NCI-H345 treated with DMSO at 0.1 percent for 48 hours (cell line): ENCODE data around the gene KCNH2.

Experiments
- DNase-seq: peaks from one replicate; lab custom pipeline; 2025; ENCODE audit not compliant: unreplicated experiment; lab: John Stamatoyannopoulos, UW

The KCNH2 gene

DNA sequence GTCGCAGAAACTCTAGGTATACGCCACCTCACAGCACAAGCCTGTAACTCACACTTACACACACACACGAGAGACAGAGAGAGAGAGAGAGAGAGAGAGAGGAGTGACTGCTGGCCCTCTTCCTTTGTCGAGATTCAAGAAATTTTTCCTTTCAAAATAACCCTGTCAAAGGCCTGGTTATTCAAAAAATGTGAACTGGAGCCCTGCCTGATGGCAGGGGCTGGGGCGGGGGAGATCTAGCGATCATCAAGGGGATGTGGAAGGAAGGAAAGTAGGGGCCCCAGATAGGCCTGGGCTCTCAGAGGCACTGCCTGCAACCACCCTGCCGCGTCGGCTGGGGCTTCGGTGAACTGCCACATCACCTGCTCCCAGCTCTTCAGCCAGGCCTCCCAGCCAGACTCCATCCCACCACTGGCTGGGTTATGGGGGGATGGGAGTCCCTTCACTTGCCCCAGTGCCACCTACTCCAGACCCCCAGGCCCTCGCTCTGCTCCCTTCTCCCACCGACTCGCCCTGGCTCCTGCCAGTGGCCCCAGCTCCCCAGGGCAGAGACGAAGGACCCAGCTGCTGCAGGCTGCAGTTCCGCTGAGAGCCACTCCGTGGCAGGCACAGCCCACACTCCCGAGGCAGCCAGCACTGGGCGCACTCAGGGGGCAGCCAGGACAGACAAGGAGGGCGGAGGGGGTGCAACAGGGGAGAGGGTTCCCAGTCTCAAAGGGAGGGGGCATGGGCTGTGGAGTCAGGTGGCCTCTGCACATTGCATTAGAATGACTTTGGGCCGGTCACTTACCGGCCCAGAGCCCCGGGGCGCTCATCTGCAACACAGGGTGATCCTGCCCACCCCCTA, 15.3 kb downstream of the KCNH2 start:
- DNase-seq = no peak

DNA sequence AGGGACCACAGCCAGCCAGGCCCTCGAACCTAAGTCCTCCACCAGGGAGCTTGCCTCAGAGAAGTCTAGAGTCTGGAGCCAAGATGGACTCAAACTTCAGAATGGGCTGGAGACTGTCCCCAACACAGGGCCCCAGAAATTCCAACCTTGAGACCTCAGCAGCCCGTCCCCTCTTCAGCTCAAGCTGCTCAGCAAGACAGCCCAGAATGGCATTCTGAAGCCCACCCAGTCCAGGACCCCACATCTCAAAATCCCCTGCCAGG, 15.9 kb downstream of the KCNH2 start:
- DNase-seq = no peak

DNA sequence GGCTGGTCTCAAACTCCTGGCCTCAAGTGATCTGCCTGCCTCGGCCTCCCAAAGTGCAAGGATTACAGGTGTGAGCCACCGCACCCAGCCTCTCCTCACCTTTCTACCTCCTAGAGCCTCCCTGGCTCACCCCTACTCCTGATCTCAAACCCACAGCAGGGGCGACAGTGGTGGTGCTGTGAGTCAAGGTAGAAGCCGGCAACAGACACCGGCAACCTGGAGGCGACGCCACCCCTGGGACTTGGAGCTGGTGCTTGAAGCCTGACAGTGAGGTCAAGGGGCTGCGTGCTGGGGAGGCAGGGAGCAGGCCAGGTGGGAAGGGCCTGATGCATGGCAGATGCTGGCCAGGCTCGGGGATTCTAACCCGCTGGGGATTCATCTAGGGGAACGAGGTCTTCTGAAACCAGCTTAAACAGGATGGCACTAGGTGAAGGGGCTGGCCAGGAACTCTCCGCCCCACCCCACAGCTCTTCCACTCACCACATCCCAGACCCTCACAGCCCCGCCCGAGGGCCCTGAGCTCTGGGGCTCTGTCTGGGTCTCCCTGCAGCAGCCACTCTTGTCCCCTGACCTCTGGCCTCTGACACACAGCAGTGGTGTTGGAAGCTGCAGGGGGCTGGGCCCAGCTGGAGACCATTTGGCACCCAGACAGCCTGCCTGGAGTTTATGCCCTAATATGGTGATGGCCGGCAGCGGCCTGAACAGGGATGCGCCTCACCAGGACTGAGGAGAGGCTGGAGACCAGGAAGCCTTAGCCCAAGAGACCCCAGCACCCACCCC, 16.4 kb downstream of the KCNH2 start:
- no peak for DNase-seq

DNA sequence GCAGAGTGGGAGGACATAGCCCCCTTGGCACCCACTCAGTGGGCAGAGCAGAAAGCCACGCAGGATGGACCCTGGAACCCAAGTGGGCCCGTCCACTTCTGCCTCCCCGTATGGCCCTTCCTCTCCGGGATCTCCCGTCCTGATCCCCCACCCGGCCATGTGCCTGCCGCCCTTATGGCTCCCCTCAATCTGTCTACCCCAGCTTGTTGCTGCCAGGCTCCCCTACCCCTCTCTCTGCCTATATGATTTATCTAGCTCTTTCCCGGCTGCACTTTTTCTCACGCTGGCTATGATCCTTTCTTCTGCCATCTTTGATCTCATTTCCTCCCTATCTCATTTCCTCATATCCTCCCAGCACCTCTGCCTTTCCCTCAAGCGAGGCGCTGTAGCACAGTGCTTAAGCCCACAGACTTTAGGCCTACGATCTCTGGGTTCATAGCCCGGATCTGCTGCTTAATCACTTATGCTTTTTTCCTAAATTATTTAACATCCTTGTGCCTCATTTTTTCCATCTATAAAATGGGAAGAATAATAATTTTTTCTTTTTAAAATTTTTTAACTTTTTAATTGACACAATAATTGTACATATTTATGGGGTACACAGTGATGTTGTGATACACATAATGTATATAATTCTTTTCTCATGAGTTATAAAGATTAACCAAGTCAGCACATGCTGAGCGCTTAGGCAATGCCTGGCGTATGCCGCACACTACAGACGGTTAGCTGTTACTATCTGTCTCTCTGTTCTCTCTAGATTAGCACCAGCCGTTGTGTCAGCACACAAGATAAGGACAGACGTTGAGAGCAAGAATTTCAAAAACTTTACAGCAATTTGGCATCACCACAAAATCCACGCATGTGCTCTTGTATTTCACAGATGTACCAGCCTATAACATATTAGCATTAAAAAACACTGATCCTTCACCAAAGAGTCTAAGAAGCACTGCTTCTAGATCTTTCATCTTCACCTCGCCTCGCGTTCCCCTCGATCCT, 18.1 kb downstream of the KCNH2 start:
- DNase-seq = no peak

DNA sequence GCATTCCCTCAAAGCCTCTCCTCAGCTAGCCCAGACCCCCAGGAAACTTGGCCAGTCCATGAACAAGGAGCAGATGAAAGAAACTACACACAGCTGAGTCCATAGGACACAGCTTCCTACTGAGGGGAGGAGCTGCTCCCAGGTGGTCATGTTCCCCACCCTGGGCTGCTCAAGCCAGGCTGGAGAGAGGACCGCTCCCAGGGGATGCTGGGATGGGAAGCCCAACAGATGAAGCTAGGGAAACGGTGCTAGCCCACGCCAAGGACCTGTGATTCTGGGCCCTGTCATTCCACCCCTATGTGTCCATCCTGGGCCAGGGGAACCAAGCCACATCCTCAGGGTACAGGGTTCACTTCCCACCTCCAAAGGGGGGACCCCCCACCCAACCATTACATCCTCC, 19.0 kb downstream of the KCNH2 start:
- no peak for DNase-seq

DNA sequence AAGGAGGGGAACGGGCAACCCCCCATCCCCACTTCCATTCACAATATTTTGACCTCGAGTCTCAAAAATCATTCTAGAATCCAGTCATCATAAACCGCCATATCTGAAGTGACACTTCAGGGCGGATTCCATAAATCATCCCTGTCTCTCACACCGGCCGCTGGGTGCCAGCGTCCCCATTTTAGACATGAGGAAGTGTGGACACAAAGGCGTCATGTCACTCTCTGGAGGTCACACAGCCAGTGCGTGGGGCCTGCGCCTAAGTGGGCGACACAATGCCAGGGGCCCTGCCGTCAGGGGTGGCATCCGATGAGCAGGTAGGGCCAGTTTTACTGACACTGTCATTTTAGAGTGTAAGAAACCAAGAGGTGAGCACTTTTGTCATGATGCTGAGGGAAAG, 19.5 kb downstream of the KCNH2 start:
- DNase-seq = no peak

DNA sequence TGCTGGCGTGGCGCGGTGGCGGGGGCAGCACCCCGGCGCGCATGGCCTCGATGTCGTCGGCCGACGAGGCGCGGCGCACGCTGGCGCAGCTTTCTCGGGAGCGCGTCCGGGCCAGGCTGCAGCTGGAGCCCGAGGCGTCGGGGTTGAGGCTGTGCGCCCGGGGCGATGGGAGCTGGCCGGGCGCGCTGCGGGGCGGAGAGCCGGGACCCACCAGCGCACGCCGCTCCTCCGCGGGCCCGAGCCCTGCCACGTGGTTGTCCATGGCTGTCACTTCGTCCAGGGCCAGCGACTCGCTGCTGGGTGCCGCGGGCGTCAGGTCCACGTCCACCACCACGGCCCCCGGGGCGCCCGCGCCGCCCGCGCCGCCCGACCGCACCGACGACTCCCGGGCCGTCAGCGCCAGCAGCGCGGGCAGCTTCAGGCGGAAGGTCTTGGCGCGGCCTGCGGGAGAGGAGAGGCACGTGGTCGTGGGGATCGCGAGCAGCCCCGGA, 20.0 kb downstream of the KCNH2 start:
- no peak for DNase-seq

DNA sequence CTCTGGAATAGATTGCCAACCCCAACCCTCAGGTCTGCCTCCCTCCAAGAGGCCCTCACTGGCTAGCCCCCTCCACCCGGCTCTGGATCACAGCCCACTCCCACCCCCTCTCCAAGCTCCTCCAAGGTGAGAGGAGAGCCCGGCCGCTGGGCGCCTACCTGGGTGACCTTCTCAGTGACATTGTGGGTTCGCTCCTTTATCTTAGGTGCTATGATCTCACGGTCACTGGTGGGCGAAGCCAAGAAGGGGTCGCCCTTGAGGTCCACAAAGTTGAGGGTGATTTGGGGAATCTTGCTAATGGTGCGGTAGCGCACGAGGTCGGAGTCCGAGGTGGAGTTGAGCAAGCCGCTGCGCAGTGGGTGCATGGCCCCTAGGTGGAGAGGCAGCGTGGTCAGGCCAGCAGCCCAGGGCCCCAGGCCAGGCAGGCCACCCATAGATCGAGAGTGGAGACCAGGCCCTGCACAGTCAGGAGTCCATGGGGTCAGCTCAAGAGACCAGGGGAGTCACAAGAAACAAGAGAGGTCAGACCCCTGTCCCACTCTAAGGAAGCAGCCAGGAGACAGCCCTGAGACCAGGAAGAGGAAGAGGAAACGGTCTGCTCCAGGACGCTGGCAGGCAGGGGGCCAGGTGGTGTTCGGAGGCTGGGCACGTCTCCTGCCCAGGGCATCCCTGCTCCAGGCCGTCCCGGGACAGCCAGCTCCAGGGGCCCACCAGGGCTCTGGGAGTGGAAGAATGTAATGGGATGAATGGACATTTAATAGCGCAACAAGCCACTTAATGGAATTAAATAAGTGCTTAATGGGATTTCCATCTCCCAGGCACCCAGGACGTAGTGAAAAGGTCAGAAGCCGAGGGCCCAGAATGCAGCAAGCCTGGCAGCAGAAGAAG, 20.7 kb downstream of the KCNH2 start:
- no peak for DNase-seq

DNA sequence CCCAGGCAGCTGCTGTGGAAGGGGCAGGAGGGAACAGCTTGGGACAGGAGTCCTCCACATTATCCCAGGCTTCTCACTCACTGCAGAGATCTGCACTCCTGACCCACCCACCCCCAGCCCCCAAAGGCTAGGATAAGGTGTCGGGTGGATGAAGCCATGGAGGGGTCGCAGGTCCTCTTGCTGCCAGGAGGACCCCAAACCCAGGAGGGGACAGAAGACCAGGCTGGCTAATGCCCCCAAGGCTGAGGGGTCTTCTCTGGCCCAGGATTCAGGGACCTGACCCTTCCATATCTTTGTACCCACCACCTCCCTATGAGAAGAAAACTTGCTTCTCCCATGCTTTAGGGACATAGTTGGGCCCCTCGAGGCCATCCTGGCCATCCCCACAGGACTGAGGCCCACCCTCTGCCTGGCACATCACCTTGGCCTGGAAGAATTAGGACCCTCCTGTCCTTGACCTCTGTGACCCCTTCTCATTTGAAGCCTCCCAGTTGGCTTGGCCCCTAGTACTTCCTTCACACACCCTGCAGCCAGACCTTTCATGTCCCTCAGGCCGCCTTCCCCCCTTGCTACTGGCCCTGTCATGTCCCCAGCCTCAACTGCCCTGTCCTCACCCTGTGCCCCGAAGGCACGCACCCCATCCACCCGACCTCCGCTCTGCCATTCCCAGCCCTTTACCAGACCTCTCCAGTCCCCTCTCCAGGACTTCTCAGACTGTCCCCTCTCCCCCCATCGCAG, 21.6 kb downstream of the KCNH2 start:
- DNase-seq = no peak

DNA sequence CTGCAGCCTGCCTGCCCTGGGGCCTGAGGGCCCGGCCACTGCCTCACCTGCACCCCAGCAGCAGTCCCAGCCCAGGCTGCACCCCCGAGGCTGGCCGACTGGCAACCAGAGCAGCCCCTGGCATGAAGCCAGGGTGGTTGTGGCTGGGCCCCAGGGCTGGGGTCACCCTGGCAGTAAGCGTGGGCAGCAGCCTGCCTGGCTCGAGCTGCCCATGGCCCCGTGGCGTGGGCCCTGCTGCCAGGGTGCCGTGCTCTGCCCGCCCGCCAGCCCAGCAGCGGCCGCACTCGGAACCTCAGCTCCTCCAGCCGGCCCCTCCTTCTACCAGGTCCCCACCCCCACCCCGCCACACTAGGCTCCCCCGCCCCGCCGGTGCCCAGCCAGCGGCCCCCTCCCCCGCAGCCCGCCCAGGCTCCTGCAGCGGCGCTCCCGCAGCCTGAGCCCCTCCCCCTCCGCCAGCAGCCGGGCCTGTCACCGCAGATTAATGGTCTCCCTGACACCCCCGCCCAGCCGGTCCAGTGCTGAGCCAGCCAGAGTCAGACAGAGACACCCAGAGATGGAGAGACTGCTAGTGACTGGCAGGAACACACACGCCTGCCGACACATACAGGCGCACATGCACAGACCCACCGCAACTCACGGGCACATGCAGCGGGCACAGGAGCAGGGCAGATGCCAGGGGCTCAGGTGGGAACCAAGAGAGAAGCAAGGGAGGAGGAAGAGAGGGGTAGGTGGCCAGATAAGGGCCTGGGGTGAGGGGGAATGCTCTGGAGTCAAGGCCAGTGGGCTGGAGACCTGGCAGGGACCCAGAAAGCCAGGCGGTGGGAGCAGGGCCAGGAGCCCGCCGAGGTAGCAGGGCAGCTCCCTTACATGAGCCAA, 22.4 kb downstream of the KCNH2 start:
- no peak for DNase-seq

DNA sequence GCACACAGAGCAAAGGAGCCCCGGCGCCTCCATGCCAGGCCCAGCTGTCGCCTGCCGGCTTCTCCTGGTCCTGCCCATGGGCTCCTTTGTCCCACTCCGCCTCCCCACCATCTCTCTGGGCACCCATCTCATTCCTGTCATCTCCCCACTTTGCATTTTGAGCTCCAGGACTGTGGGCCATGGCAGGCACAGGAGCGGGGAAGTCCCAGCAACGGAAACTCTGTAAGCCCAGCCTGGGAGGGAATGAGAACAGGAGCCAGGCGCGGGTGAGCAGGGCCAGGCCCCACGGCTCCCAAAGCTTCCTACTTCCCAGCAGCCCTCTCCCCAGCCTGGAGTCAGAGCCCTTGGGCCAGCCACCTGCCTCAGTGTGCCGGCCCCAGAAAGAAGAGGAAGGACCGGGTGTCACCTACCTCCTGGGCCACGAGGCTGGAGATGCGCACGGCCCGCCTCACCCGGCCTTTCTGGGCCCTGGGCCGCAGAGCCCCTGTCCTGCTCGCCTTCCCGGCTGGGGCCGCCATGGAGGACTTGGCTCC, 23.1 kb downstream of the KCNH2 start:
- DNase-seq = no peak

DNA sequence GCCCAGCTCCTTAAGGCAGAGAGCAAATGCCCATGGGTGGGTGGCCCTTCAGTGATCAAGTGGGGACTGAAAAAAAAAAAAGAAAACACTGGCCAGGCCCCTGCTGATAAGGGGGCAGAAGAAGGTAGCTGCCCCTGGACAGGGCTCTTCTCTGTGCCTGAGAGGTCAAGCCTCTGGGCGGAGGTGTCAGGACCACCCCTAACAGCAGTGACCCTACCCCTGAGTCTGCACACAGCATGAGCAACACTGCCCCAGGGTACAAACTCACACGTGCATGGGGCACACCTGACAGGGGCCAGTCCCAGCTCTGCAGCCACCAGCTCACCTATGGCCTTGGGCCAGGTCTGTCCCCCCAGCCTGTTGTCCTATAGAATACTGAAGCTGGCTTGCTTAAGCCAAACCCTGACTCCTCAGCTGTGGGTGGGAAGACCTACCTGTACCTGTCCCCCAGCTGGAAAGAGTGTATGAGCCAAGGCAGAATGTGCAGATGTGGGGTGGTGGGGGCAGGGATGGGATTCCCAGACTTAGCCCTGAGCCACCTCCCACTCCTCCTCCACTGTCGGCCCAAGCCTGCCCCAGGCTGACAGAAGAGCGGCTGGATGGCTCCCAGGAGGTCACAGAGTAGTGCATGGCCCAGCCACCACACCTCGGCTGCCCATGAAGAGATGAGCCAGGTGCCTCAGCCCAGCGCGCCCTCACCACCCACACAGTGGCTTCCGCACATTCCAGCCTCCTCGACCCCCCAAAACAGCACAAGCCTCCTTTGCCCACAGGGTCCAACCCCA, 23.7 kb downstream of the KCNH2 start:
- DNase-seq = no peak

DNA sequence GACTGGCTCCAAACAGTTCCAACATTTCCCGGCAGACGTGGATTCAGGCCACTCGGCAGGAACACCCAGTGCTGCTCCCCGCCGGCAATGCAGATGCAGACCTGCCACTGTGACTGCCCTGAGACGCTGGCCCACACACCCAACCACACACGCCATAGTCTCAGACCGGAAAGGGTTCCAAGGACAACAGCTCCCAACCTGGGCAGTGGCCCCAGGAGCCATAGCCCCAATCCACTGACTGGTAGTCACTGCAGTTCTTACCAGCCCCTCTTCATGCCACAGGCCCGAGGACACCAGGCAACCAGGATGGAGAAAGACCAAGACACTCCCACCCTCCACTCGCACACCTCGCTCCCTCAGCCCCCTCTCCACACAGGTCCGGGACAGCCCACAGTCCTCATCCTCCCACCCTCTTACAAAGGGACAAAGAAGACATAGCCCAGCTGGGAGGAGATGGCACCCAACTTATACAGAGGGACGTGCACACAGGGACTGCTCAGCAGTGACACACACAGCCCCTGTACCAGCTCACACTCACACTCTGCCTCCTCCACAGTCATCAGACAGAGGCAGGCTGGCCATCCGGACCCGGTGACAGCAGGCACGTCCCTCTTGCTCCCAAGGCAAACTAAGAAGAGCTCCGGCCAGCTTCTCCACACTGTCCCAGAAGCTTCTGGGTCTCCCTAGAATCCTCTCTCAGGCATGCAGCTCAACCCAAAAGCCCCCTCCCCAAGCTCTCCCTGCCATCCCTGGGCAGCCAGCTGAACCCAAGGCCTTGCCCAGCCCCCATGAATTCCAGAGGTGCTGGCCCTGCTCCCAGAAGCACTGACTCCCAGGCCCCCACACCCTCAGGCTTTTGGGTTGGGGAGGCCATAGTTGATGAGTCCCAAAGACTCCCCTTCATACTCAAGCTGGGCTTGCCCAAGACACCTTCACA, 24.8 kb downstream of the KCNH2 start:
- no peak for DNase-seq

DNA sequence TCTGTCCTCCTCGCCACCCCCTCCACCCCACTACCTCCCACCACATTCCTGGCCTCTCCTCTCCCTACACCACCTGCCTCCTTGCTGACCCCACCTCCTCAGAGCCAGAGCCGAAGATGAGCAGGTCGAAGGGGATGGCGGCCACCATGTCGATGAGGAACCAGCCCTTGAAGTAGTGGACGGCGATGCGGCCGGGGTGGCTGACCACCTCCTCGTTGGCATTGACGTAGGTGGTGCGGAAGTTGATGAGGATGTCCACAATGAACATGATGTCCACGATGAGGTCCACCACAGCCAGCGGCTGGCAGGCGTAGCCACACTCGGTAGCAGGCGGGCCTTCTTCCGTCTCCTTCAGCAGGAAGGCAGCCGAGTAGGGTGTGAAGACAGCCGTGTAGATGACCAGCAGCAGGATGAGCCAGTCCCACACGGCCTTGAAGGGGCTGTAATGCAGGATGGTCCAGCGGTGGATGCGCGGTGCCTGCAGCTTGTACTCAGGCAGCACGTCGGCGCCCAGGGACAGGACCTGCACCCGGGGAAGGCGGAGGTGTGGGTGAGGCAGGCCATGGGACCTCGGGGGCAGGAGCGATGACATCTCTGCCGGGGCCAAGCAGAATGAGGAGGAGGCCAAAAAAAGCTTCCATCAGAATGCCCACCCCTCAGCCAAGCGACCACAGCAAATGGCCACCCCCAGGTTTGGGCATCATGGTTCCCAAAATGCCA, 25.6 kb downstream of the KCNH2 start:
- DNase-seq = no peak

DNA sequence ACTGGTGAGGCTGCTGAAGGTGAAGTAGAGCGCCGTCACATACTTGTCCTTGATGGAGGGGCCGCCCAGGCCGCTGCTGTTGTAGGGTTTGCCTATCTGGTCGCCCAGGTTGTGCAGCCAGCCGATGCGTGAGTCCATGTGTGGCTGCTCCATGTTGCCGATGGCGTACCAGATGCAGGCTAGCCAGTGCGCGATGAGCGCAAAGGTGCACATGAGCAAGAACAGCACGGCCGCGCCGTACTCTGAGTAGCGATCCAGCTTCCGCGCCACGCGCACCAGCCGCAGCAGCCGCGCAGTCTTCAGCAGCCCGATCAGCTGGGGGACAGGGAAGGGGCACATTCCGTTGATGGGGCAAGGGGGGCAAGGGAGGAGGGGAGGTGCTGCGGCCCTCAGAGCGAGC, 26.6 kb downstream of the KCNH2 start:
- DNase-seq = no peak

DNA sequence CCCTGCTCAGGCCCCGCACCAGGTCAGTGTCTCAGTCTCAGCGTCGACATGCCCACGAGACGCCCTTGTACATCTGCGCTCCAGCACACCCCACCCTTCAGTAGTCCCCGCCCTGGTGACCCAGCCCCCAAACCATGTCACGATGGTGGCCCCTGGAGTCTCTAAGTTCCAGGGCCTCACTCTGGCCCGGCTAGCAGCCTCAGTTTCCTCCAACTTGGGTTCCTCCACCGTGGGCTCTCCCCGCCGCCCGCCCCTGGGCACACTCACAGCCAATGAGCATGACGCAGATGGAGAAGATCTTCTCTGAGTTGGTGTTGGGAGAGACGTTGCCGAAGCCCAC, 27.0 kb downstream of the KCNH2 start:
- no peak for DNase-seq
